NCI-H1694 treated with DMSO at 0.1 percent for 48 hours (cell line): ENCODE data around the gene ZFHX3.
A peak's percentile ranks its signal among the peaks of the same experiment; 100 is the strongest.

Experiments
- DNase-seq: peaks from one replicate; lab custom pipeline; 2025; lab: John Stamatoyannopoulos, UW

Gene ZFHX3

GRCh38 chr16:72847187-72848027 lies 200.5 kb downstream of the ZFHX3 start:
- DNase-seq, result peak; percentile 14

GRCh38 chr16:72846594-72846993 lies 201.3 kb downstream of the ZFHX3 start:
- no peak for DNase-seq

- no peak for DNase-seq
Measured at GRCh38 chr16:72845322-72846020, 202.5 kb downstream of the ZFHX3 start.

DNA sequence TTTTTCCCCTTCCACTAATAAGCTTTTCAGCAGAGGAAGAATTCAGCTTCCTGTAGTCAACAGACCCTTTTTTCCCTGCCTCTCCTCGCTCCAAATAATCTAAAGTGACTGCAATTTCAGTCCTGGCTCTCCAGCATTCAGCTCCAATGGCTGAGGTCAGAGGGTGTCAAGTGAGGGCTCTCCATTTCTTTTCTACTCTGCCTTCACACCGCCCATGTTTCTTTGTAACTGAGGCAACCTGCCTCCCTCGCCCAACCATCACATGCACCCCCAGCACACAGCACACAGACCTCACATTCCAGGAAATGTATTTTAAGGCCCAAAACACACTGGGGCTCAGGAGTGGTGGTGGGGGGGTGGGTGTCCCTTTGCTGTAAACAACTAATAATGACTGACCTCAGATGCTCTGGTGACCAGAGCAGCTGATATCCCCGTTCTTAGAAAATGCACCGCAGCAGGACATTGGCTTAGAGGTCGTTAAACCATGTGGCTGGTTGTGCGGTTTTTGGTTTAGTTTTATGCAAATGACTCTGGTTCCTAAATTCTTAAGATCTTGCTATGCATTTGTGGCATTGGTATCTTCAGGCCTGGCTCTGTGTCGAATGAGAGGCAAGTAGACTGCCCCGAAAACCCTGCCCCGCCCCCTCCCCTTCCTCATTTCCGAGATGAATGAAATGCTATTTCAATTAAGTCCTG lies 203.6 kb downstream of the ZFHX3 start:
- DNase-seq, result no peak

DNA sequence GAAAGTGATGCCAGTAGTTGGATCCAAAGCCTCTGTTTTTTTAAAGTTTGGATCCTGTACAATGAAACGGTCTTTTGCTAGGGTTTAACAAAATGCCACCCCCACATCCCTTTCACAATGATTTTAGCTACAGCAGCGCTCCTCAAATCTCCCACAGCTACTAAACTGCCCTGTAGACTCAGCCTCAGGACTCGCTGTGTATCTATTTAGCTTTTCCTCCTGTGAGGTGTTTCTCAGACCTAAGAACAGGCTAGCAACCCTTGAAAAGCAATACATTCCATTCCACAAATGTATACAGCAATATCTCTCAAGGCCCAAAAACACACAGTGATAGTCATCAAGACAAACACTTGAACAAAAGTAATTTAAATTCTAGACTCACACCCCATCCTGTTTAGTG lies 206.4 kb downstream of the ZFHX3 start:
- DNase-seq, result no peak

DNA sequence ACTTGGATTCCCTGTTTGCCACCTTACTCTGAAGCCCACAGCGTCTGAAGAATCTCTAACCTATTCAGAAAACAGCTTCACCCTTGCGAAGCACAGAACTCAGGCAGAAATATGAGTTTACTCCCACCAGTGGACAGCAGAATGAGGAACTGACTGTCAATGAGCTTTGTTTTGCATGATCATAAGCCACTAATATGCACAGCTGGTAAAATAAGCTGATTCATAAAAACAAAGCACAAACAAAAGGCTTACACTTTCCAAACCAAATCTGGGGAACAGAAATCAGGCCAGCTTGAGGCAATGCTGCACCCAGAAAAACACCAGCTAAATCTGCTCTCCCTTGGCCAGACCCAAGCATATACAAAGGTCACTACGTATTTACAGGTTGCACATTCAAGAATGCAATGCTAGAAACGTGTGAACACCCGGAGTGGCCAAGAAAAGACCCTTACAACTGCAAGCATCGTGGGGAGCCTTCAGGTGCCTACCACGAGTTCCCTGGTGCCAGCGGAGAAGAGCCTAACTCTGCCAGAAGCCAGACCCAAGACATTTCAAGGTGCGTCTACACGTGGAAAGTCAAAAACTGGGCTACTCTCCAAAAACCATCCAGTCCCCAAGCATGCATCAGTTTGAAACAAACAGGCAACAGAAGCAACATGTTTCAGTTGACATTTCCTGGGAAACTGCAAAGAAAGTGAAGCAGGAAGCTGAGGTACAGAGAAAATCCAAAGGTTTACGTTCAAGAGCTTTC lies 207.1 kb downstream of the ZFHX3 start:
- DNase-seq, result no peak

DNA sequence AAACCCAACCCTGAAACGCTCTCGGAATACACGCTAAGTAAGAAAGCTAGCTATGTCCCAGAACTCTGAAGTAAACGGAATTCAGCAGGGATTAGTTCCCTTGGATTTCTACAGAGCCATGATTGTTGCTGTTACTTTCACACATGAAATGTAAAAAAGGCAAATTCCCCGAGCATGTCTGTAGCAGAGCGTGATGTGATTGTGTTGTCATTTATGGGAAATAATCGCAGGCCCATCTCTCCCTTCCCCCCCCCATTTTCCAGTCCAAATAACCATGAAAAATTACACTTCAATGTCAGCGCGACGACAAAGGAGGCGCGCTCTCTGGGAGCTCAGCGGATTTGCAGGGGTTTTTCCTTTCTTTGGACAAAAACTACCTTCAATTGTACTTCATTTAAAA lies 209.0 kb downstream of the ZFHX3 start:
- no peak for DNase-seq

DNA sequence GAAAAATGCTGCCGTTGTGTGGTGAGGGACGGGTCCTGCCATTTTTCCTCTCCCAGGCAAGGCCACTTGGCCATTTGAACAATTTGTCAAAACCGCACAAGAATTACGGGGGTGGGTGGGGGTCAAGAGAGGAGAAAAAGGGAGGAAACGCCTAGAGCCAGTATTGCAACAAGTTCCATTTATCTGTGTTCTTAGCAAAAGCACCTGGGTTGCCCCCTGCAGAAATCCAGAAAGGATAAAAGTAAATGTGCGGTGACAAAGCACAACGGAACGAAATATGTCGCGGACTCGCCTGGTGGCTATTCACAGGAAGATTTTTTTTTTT lies 209.4 kb downstream of the ZFHX3 start:
- no peak for DNase-seq

DNA sequence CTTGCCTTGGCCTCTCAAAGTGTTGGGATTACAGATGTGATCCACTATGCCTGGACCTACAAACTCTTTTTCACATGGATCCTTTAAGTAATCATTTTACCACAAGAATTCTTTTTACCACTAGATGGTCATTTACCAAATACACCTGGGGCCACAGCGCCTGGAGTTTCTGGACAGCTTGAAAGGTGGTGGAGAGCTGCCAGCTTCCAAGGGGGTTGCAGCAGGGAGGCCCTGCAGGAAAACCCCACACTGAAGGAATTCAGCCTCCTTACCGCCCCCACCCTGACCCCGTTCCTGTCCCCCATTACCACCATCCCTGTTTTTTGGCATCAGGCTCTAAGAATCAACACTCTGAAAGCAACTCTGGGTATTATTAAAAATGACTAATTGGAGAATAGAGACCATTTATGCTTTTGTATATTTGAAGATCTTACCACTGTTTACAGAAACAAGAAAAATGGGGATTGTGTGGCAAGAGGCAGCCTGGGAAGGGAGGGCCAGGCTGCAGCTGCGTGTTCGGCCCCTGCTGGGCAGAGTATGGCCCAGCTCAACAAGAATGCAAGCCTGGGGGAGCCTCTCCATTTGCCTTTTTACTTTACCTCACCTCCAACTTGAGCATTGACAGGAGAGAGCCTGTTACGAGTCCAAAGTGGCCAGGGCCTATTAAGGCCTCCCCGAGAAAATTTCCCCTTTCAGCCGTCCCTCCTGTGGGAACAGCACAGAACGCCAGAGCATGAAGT lies 209.9 kb downstream of the ZFHX3 start:
- no peak for DNase-seq

DNA sequence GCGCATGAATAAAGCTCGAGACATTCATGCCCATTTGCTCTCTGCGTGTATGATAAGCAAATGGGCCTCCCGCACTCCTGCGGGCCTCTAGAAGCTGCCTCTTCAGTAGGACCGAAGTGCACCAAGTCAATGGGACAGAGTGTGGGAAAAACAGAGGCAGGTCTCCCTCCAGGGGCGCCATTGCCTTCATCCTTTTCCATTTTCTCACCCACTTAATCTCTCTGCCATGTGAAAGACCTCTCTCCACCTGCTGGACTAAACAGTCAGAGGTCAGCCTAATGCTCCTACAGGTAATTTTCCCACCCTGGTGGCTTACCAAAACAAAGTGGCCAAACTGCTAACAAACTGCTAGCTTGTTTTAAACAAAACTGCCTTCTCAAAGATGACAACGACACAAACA lies 210.9 kb downstream of the ZFHX3 start:
- no peak for DNase-seq

DNA sequence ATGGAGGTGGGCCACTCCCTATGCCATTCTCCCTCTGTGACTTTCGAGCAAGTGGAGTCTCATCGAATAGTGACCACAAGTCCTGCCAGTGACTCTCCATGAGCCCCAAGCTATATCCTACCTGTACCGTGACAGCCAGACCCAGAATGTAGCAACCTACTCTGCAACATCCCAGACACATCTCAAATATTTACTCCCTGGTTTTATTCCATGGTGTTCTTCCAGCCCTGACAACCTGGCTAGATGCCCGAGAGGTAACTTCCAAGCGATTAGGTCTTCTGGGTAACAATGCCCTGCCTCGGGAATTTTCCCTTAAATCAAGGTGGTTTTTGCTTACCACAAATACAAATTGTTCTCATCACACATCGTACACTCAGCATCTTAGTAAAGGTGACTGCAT lies 211.7 kb downstream of the ZFHX3 start:
- no peak for DNase-seq

GRCh38 chr16:72835086-72835485 lies 212.8 kb downstream of the ZFHX3 start:
- no peak for DNase-seq

DNA sequence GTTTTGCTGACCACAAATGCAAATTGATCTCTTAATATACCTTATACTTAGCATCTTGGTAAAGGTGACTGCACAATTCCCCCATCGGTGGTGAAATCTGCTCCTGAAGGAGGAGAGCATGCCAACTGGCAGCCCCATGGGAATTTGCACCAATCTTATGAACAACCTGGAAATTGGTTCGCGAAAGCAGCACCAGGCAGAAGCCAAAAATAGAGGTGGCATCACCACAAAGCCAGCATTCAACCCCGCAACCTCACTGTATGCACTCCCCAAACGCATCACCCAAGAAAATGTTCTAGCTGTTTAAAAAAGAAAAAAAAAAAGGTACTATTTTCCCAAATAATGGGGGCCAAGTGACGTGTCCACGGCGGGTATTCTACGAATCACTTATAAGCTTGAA lies 213.4 kb downstream of the ZFHX3 start:
- DNase-seq, result no peak

DNA sequence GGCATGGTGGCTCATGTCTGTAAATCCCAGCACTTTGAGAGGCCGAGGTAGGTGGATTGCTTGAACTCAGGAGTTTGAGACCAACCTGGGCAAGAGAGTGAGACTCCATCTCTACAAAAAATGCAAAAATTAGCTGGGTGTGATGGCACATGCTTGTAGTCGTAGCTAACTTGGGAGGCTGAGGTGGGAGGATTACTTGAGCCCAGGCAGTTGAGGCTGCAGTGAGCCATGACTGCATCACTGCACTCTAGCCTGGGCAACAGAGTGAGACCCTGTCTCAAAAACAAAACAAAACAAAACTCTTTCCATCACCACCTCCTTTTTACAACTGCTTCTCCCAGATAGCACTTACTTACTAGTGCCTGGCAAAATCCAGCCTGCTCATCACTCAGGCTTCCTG lies 214.0 kb downstream of the ZFHX3 start:
- no peak for DNase-seq

DNA sequence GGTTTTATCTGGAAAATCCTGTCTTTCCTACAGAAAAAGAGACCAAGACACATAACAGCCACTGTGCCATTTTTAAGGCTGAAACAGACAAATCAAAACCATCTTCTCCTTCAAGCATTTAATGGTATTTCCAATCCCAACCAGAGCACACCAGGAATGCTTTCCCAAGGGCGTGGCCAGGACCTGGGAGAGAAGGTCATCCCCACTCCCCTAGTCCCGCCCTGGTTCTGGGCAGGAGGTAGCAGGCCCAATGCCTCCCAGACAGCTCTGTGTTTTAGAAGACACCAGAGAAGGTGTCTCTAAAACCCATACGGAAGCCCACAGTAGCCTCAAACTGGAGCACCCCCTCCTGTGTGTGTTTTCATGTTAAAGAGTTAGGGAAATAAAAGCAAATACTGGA lies 214.4 kb downstream of the ZFHX3 start:
- no peak for DNase-seq

DNA sequence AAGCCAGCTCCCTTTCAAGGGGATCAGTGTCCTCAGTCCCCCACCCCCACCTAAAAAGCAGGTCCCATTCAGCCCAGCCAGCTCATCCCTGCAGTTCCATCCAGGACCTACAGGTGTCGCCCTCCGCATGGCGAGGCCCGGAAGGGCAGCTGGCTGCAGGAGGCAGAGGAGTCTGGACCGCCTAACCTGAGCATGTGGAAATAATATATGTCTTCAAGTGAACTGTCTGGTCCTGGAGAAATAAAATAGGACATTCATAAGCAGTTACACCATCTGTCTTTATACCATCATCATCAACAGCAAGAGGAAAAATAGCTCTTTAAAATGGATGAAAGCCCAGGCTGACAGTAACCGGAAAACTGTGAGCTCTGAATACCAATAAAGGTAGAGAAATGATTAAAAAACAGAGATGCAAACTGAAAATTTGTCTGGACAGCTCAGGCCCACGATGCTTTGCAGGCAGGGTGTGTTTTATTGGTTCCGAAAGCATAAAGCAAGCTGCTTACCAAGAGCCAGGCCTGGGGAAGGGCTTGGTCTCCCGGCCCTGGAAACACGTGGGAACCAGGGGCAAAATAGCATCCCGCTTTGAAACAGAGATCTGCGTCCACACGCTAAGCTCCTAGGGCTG lies 215.2 kb downstream of the ZFHX3 start:
- DNase-seq, result peak; percentile 35

GRCh38 chr16:72829846-72830775 lies 217.8 kb downstream of the ZFHX3 start:
- no peak for DNase-seq

DNA sequence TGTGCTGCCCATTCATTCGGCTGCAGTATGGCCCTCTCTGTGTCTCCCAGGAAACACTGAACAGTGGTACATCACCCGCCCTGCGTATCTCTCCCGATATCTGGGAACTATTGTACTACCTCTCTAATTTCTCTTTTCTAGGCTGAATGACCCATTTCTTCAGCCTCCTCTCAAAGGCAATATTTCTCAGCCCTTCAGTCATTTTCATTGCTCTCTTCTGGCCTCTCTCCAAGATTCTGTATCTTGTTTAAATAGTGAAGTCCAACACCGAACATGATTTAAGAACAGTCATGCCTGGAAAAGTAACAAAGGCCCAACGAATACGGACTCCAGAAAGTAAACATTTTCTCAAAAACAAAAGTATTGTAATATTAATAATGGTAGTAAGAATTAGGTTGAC lies 220.1 kb downstream of the ZFHX3 start:
- DNase-seq, result no peak

- DNase-seq, result no peak
Measured at GRCh38 chr16:72825912-72826621, 221.9 kb downstream of the ZFHX3 start.
